WTC11 (cell line): Measurements from ENCODE around the gene GREM1. TPM values are rescaled to one million over a fixed set of nuclear protein-coding genes. Genes with fewer than 3 reads are reported as not detected.

Source experiments
- ATAC-seq: fragments of 200-7000 bp; cut with Tn5 transposase; 2 replicates; pipeline ENCODE4 v1.10.0; 2021; ENCODE audit warnings: mild to moderate bottlenecking, moderate library complexity
- CTCF ChIA-PET: fragments of 300-600 bp; sonication (Branson Sonifier 250); formaldehyde crosslinking; loops from one replicate; lab custom pipeline; 2021; ENCODE audit warnings: antibody characterized with exemption; lab: Charles Lee
- POLR2A ChIA-PET: fragments of 350-600 bp; sonication (Branson Sonifier 250); formaldehyde crosslinking; loops from one replicate; lab custom pipeline; 2021; ENCODE audit warnings: antibody characterized with exemption; lab: Charles Lee
- DNase-seq: peaks from one replicate; pipeline ENCODE4 v3.0.0; 2021; ENCODE audit warnings: low spot score
- H3K27ac Mint-ChIP-seq: 2 replicates; pipeline ENCODE4 v1.8.0; 2021; ENCODE audit warnings: mixed read lengths
- H3K27me3 Mint-ChIP-seq: 2 replicates; pipeline ENCODE4 v1.8.0; 2021; ENCODE audit warnings: low read depth, mild to moderate bottlenecking, moderate library complexity, mixed read lengths
- H3K36me3 Mint-ChIP-seq: 2 replicates; pipeline ENCODE4 v1.8.0; 2021; ENCODE audit warnings: mixed read lengths
- H3K4me1 Mint-ChIP-seq: 2 replicates; pipeline ENCODE4 v1.8.0; 2022; ENCODE audit warnings: mixed read lengths
- H3K4me3 Mint-ChIP-seq: 2 replicates; pipeline ENCODE4 v1.8.0; 2021; ENCODE audit warnings: mild to moderate bottlenecking, moderate library complexity, mixed read lengths
- H3K9me3 Mint-ChIP-seq: 2 replicates; pipeline ENCODE4 v1.8.0; 2021; ENCODE audit warnings: mixed read lengths
- AFF4 ChIP-seq: sonication (generic); formaldehyde crosslinking; IDR thresholded peaks from 2 replicates; pipeline ENCODE4 v1.8.1; 2023; ENCODE audit warnings: mild to moderate bottlenecking, missing genetic modification reagents, borderline replicate concordance
- ATF1 ChIP-seq: sonication (generic); formaldehyde crosslinking; IDR thresholded peaks from 2 replicates; pipeline ENCODE4 v1.8.1; 2023; ENCODE audit warnings: mild to moderate bottlenecking, moderate library complexity, missing genetic modification reagents
- E2F4 ChIP-seq: sonication (generic); formaldehyde crosslinking; IDR thresholded peaks from 2 replicates; pipeline ENCODE4 v1.8.1; 2022; ENCODE audit warnings: low read depth, mild to moderate bottlenecking, moderate library complexity, missing genetic modification reagents, borderline replicate concordance
- ETV6 ChIP-seq: sonication (generic); formaldehyde crosslinking; IDR thresholded peaks from 2 replicates; pipeline ENCODE4 v1.8.1; 2022; ENCODE audit warnings: mild to moderate bottlenecking, missing genetic modification reagents
- FOXJ3 ChIP-seq: sonication (generic); formaldehyde crosslinking; IDR thresholded peaks from 2 replicates; pipeline ENCODE4 v1.9.0; 2021; ENCODE audit warnings: missing genetic modification reagents, mild to moderate bottlenecking, borderline replicate concordance
- FOXK1 ChIP-seq: sonication (generic); formaldehyde crosslinking; IDR thresholded peaks from 2 replicates; pipeline ENCODE4 v1.8.0; 2022; ENCODE audit warnings: mild to moderate bottlenecking, moderate library complexity, missing genetic modification reagents
- IRF2 ChIP-seq: sonication (generic); formaldehyde crosslinking; IDR thresholded peaks from 2 replicates; pipeline ENCODE4 v1.8.0; 2022; ENCODE audit warnings: low read depth, missing genetic modification reagents, borderline replicate concordance
- NFATC4 ChIP-seq: fragments of 250-450 bp; sonication (Bioruptor Pico); IDR thresholded peaks from 2 replicates; pipeline ENCODE4 v1.9.0; 2021; ENCODE audit warnings: mild to moderate bottlenecking
- NR3C1 ChIP-seq: sonication (generic); formaldehyde crosslinking; conservative IDR thresholded peaks from 2 replicates; pipeline ENCODE4 v1.8.1; 2023; ENCODE audit warnings: low read depth, mild to moderate bottlenecking, missing genetic modification reagents
- RELA ChIP-seq: sonication (generic); formaldehyde crosslinking; IDR thresholded peaks from 2 replicates; pipeline ENCODE4 v1.8.1; 2022; ENCODE audit warnings: missing genetic modification reagents, mild to moderate bottlenecking, borderline replicate concordance
- SOX15 ChIP-seq: fragments of 250-450 bp; sonication (Bioruptor Pico); IDR thresholded peaks from 2 replicates; pipeline ENCODE4 v1.9.0; 2021; ENCODE audit warnings: mild to moderate bottlenecking
- SP1 ChIP-seq: sonication (generic); formaldehyde crosslinking; conservative IDR thresholded peaks from 2 replicates; pipeline ENCODE4 v1.8.1; 2022; ENCODE audit warnings: missing genetic modification reagents
- TEAD4 ChIP-seq: sonication (generic); formaldehyde crosslinking; IDR thresholded peaks from 2 replicates; pipeline ENCODE4 v1.8.0; 2022; ENCODE audit warnings: mild to moderate bottlenecking, missing genetic modification reagents
- ZNF416 ChIP-seq: fragments of 250-450 bp; sonication (Bioruptor Pico); IDR thresholded peaks from 2 replicates; pipeline ENCODE4 v1.9.0; 2021; ENCODE audit warnings: mild to moderate bottlenecking, inconsistent platforms
- total RNA-seq: library from RNA; stranded (reverse); gene quantifications from 3 replicates; pipeline ENCODE4 v1.2.3, GENCODE V29; 2021
- TF ChIP-seq, protein P1 (sequence below): sonication (generic); formaldehyde crosslinking; IDR thresholded peaks from 2 replicates; pipeline ENCODE4 v1.8.1; 2022; ENCODE audit warnings: mild to moderate bottlenecking, missing genetic modification reagents, moderate library complexity, borderline replicate concordance
- TF ChIP-seq, protein P2 (sequence below): sonication (generic); formaldehyde crosslinking; conservative IDR thresholded peaks from 2 replicates; pipeline ENCODE4 v1.8.1; 2022; ENCODE audit warnings: mild to moderate bottlenecking, missing genetic modification reagents
- TF ChIP-seq, protein P3 (sequence below): sonication (generic); formaldehyde crosslinking; IDR thresholded peaks from 2 replicates; pipeline ENCODE4 v1.8.1; 2022; ENCODE audit warnings: missing genetic modification reagents, borderline replicate concordance
- TF ChIP-seq, protein P4 (sequence below): sonication (generic); formaldehyde crosslinking; IDR thresholded peaks from 2 replicates; pipeline ENCODE4 v1.8.0; 2023; ENCODE audit warnings: missing genetic modification reagents, mild to moderate bottlenecking, borderline replicate concordance

GREM1 gene
- total RNA-seq, 1 experiment from 2014 or later, result 0.59 TPM

DNA sequence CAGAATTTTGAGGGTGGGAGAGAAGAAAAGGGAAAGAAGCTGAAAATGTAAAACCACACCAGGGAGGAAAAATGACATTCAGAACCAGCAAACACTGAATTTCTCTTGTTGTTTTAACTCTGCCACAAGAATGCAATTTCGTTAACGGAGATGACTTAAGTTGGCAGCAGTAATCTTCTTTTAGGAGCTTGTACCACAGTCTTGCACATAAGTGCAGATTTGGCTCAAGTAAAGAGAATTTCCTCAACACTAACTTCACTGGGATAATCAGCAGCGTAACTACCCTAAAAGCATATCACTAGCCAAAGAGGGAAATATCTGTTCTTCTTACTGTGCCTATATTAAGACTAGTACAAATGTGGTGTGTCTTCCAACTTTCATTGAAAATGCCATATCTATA is 15.5 kb downstream of the GREM1 start (continued):
- TF ChIP-seq, protein P1, sequence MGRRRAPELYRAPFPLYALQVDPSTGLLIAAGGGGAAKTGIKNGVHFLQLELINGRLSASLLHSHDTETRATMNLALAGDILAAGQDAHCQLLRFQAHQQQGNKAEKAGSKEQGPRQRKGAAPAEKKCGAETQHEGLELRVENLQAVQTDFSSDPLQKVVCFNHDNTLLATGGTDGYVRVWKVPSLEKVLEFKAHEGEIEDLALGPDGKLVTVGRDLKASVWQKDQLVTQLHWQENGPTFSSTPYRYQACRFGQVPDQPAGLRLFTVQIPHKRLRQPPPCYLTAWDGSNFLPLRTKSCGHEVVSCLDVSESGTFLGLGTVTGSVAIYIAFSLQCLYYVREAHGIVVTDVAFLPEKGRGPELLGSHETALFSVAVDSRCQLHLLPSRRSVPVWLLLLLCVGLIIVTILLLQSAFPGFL (CRISPR knock-in tag), result no peak
- TF ChIP-seq RELA (CRISPR knock-in tag), result no peak
- TF ChIP-seq E2F4 (CRISPR knock-in tag), result no peak
- no peak for TF ChIP-seq FOXK1 (CRISPR knock-in tag)
- TF ChIP-seq, protein P2, sequence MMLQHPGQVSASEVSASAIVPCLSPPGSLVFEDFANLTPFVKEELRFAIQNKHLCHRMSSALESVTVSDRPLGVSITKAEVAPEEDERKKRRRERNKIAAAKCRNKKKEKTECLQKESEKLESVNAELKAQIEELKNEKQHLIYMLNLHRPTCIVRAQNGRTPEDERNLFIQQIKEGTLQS (CRISPR knock-in tag), result no peak
- no peak for TF ChIP-seq ETV6
- TF ChIP-seq FOXJ3, result no peak

DNA sequence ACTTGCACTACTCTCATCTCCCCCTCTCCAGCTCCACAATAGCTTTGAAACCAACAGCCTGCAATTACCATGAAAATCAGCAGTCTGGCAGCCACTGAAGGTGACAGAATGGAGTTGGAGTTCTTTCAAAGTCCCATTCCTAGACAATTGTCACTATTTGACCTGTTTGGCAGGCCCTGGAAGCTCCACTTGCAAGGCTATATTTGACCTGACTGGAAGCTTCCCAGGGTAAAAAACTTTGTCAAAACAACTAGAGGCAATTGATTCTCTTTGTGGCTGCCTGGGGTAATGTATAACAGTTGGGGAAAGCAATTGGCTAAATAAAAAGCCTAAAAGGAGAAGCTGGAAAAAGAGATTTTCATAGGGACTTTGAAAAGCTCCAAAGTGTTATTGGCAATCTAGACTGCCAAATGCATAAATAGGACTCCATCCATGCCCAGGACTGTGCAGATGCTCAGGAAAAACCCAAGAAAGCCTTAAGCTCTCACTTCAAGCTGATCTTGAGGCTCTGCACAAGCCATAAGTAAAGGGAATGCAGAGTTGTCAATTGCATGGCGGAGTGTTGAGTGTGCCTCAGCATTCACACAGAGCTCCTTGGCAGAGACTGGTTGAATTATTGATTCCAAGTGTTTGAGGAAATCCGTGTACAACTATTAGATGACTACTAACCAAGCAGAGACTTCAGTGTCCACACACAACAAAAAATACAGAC is 18.3 kb downstream of the GREM1 start:
- ChIA-PET CTCF (interaction anchor here (0.8 to 1.8 kb wide), 4 partner anchors 20 to 257 kb away, joined by 3 to 5 read pairs (median 4); no protein-coding TSS in a partner anchor), POLR2A (no interaction called here)
- no peak for ATAC-seq
- DNase-seq, result no peak
- Mint-ChIP-seq H3K9me3 (peaks cover 15% of the 10 kb centered on the region), H3K4me1 (peaks cover 13% of the 10 kb centered on the region), H3K27ac (no peak overlapping the region), H3K4me3 (no peak overlapping the region), H3K36me3 (peaks cover 7% of the 10 kb centered on the region), H3K27me3 (no peaks in the 10 kb centered on the region; the same call in 1 of the 2 replicates)
- TF ChIP-seq TEAD4 (CRISPR knock-in tag) (no peak), FOXK1 (CRISPR knock-in tag) (no peak), SOX15 (CRISPR knock-in tag) (no peak), NFATC4 (CRISPR knock-in tag) (no peak), RELA (CRISPR knock-in tag) (no peak), ZNF416 (no peak), IRF2 (CRISPR knock-in tag) (no peak), AFF4 (CRISPR knock-in tag) (no peak), SP1 (CRISPR knock-in tag) (no peak), ATF1 (no peak), NR3C1 (CRISPR knock-in tag) (no peak)
- TF ChIP-seq, protein P3, sequence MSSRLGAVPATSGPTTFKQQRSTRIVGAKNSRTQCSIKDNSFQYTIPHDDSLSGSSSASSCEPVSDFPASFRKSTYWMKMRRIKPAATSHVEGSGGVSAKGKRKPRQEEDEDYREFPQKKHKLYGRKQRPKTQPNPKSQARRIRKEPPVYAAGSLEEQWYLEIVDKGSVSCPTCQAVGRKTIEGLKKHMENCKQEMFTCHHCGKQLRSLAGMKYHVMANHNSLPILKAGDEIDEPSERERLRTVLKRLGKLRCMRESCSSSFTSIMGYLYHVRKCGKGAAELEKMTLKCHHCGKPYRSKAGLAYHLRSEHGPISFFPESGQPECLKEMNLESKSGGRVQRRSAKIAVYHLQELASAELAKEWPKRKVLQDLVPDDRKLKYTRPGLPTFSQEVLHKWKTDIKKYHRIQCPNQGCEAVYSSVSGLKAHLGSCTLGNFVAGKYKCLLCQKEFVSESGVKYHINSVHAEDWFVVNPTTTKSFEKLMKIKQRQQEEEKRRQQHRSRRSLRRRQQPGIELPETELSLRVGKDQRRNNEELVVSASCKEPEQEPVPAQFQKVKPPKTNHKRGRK (CRISPR knock-in tag), result no peak
- TF ChIP-seq, protein P4, sequence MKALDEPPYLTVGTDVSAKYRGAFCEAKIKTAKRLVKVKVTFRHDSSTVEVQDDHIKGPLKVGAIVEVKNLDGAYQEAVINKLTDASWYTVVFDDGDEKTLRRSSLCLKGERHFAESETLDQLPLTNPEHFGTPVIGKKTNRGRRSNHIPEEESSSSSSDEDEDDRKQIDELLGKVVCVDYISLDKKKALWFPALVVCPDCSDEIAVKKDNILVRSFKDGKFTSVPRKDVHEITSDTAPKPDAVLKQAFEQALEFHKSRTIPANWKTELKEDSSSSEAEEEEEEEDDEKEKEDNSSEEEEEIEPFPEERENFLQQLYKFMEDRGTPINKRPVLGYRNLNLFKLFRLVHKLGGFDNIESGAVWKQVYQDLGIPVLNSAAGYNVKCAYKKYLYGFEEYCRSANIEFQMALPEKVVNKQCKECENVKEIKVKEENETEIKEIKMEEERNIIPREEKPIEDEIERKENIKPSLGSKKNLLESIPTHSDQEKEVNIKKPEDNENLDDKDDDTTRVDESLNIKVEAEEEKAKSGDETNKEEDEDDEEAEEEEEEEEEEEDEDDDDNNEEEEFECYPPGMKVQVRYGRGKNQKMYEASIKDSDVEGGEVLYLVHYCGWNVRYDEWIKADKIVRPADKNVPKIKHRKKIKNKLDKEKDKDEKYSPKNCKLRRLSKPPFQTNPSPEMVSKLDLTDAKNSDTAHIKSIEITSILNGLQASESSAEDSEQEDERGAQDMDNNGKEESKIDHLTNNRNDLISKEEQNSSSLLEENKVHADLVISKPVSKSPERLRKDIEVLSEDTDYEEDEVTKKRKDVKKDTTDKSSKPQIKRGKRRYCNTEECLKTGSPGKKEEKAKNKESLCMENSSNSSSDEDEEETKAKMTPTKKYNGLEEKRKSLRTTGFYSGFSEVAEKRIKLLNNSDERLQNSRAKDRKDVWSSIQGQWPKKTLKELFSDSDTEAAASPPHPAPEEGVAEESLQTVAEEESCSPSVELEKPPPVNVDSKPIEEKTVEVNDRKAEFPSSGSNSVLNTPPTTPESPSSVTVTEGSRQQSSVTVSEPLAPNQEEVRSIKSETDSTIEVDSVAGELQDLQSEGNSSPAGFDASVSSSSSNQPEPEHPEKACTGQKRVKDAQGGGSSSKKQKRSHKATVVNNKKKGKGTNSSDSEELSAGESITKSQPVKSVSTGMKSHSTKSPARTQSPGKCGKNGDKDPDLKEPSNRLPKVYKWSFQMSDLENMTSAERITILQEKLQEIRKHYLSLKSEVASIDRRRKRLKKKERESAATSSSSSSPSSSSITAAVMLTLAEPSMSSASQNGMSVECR (CRISPR knock-in tag), result no peak
